GM06990 (cell line): ENCODE data around the gene REPS1.

Source experiments
- DNase-seq: peaks from one replicate; pipeline ENCODE4 v3.0.0-alpha.2; 2011; ENCODE audit not compliant: insufficient read length; ENCODE audit errors: extremely low read depth
- H3K27me3 ChIP-seq: replicated peaks from 2 replicates; pipeline ENCODE4 v1.6.0; 2011; ENCODE audit warnings: low read length; ENCODE audit not compliant: control insufficient read depth, insufficient read depth
- H3K36me3 ChIP-seq: 2 replicates; pipeline ENCODE4 v1.5.1; 2011; ENCODE audit warnings: low read length; ENCODE audit not compliant: control insufficient read depth, insufficient read depth
- H3K4me3 ChIP-seq: replicated peaks from 2 replicates; pipeline ENCODE4 v1.5.1; 2011; ENCODE audit warnings: low read depth, mild to moderate bottlenecking, control low read depth, low read length
- TF ChIP-seq, protein P1 (sequence below): IDR thresholded peaks from 2 replicates; pipeline ENCODE4 v1.5.1; 2011; ENCODE audit warnings: low read length, control low read depth, mild to moderate bottlenecking, inconsistent platforms; ENCODE audit not compliant: insufficient read depth, poor library complexity, severe bottlenecking

Gene REPS1, protein sequence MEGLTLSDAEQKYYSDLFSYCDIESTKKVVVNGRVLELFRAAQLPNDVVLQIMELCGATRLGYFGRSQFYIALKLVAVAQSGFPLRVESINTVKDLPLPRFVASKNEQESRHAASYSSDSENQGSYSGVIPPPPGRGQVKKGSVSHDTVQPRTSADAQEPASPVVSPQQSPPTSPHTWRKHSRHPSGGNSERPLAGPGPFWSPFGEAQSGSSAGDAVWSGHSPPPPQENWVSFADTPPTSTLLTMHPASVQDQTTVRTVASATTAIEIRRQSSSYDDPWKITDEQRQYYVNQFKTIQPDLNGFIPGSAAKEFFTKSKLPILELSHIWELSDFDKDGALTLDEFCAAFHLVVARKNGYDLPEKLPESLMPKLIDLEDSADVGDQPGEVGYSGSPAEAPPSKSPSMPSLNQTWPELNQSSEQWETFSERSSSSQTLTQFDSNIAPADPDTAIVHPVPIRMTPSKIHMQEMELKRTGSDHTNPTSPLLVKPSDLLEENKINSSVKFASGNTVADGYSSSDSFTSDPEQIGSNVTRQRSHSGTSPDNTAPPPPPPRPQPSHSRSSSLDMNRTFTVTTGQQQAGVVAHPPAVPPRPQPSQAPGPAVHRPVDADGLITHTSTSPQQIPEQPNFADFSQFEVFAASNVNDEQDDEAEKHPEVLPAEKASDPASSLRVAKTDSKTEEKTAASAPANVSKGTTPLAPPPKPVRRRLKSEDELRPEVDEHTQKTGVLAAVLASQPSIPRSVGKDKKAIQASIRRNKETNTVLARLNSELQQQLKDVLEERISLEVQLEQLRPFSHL

DNA sequence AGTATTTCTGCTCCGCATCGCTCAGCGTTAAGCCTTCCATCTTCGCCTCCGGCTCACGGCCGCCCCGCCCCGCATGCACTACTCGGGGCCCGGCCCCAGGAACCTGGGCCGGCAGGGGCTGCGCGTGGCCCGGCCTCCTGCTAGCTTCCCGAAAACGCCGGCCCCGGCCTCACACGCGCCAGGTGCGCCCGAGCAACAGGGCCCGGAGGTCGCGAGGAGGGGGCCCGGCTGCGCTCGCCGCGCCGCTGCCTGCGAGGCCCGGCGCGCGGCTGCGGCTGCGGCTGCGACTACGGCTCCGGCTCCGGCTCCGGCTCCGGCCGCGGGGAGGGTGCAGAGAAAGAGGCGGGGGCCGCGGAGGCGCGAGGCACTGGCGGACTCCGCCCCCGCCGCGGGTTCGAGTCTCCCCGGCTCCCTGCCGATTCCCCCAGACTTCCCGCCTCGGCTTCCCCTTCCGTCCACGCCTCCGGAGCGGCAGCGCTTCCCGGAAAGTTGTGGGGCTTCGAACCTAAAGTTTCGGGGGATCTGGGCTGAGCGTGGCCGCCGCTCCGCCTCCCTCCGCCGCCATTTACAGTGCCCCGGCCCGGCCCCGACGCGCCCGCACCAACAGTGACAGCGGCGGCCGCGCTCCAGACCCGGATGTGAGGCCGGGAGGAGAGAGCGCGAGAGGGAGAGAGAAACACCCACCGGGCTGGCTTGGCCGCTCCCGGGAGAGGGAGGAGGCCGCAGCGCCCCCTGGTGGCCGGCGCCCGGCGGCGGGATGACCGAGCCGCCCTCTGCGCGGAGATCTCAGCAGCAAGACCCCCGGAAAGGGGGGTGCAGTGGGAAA lies at the start of gene REPS1:
Gene REPS1, minus strand, starts transcription at position 611 of the 826 bp plus-strand sequence. Its CDS starts 571 bp downstream, at position 40.
- no peaks in the 10 kb centered on the region for H3K27me3 ChIP-seq
- H3K36me3 ChIP-seq, result no peaks in the 10 kb centered on the region
- TF ChIP-seq, protein P1, sequence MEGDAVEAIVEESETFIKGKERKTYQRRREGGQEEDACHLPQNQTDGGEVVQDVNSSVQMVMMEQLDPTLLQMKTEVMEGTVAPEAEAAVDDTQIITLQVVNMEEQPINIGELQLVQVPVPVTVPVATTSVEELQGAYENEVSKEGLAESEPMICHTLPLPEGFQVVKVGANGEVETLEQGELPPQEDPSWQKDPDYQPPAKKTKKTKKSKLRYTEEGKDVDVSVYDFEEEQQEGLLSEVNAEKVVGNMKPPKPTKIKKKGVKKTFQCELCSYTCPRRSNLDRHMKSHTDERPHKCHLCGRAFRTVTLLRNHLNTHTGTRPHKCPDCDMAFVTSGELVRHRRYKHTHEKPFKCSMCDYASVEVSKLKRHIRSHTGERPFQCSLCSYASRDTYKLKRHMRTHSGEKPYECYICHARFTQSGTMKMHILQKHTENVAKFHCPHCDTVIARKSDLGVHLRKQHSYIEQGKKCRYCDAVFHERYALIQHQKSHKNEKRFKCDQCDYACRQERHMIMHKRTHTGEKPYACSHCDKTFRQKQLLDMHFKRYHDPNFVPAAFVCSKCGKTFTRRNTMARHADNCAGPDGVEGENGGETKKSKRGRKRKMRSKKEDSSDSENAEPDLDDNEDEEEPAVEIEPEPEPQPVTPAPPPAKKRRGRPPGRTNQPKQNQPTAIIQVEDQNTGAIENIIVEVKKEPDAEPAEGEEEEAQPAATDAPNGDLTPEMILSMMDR, result peak; percentile 83

DNA sequence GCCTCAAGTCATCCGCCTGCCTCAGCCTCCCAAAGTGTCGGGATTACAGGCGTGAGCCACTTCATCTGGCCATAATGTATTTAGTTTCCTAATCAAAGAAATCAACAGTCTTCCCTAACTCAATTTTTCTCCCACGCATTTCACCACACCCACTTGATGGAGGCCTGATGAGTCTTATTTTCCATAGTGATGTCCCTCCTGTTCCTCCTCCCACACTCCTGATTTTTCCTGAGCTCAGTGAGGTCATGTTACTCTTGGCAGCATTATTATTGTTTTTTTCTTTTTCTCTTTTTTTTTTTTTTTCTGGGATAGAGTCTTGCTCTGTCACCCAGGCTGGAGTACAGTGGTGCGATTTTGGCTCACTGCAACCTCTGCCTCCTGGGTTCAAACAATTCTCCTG lies 49.4 kb upstream of the REPS1 start:
- Histone ChIP-seq H3K27me3 (no peaks in the 10 kb centered on the region), H3K36me3 (peaks cover 11% of the 10 kb centered on the region), H3K4me3 (no peak overlapping the region)
- no peak for DNase-seq
- TF ChIP-seq, protein P1, result no peak

More for the DNA sequence above, at the start of gene REPS1:
- peak within 1 kb of the TSS; percentile 88 for H3K4me3 ChIP-seq
- peak; percentile 92 for DNase-seq

DNA sequence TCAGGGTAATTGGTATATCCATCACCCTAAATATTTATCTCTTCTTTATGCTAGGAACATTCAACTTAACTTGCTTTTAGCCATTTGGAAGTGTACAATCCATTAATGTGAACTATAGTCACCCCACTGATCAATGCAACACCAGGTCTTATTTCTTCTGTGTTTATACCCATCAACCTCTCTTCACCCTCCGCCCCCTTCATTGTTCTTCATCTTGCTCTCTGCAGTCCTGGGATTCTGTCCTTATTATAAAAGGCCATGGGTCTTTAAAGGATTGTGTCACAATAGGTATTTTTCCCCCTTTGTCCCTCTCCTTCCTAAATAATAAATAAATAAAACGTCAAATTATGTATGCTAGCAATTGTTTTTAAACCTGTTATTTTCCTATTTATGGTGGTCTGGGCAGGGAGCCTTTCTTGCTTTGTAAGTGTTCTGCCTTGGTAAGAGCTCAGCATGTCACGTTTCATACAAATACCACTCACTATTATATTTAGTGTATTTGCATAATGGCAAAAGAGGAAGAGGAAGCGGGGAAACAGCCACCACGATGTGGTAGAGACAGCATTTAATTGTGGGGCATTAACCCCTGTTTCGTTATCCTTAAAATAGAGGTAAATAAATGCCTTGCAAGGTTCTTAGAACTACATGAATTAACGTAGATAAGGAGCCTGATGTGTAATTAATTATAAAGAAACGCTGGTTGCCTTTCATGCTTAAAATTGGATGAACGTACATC lies 42.3 kb upstream of the REPS1 start:
- Histone ChIP-seq H3K27me3 (no peaks in the 10 kb centered on the region), H3K4me3 (peak overlapping the region; percentile 95), H3K36me3 (peaks cover 6% of the 10 kb centered on the region; the same call in 1 of the 2 replicates)
- TF ChIP-seq, protein P1, result no peak
- peak; percentile 37 for DNase-seq

DNA sequence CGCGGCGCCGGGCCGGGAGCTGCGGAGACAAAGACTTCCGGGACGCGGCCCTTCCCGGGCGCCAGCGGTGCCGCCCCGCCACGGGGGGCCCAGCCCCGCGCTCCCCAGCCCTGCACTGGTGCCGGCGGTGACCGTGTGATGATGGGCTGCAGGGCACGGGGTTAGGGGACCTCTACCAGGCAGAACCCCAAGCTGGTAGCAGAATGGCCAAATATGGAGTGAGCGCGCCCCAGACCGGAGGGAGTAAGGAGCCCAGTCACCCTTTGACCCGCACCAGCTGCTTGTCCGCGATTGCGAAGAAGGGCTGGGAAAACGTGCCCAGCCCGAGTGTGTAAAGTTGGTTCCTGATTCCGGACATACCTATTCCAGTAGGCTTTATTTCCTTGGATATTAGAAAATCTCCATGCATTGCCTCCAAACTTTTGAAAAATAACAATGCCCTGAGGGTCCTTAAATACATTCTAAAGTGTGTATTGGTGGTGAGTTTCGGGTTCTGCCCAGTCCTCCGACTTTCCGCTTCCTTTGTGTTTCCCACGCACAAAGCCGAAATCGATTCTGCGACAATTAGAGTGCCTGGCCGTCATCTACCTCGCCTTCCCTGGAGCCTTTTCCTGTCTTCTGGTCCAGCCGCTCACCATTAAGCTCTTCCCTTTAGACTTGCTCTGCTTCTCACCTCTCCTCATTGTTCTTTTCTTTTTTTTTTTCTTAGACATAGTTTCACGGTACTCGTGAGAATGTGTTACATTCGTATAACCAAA lies 41.6 kb upstream of the REPS1 start:
- TF ChIP-seq, protein P1, result no peak
- Histone ChIP-seq H3K36me3 (peaks cover 4% of the 10 kb centered on the region; the same call in 1 of the 2 replicates), H3K27me3 (no peaks in the 10 kb centered on the region), H3K4me3 (peak overlapping the region; percentile 95)
- DNase-seq, result no peak
